OCI-LY1 (cell line): ENCODE results near the gene USP24.

Experiments
- H2AFZ ChIP-seq: fragments of 200-600 bp; sonication (generic), shearing (Covaris generic); 2 replicates; pipeline ENCODE4 v1.6.0; 2014; ENCODE audit warnings: antibody characterized with exemption, mild to moderate bottlenecking, low read length
- H3F3A ChIP-seq: fragments of 200-600 bp; sonication (generic), shearing (Covaris generic); 2 replicates; pipeline ENCODE4 v1.6.0; 2014; ENCODE audit warnings: mild to moderate bottlenecking, antibody characterized with exemption, low read length, moderate library complexity; ENCODE audit not compliant: insufficient read depth
- H3K27ac ChIP-seq: fragments of 200-600 bp; sonication (generic); 2 replicates; pipeline ENCODE4 v1.5.1; 2014; ENCODE audit warnings: low read length, mixed run types, mild to moderate bottlenecking, low read depth; ENCODE audit not compliant: poor library complexity, severe bottlenecking
- H3K27me3 ChIP-seq: fragments of 200-600 bp; sonication (generic); 2 replicates; pipeline ENCODE4 v1.6.0; 2014; ENCODE audit warnings: antibody characterized with exemption, mild to moderate bottlenecking, low read length, moderate library complexity; ENCODE audit not compliant: insufficient read depth
- H3K36me3 ChIP-seq: fragments of 200-600 bp; sonication (generic); 2 replicates; pipeline ENCODE4 v1.6.1; 2014; ENCODE audit warnings: mild to moderate bottlenecking, antibody characterized with exemption, low read length, moderate library complexity, mixed read lengths; ENCODE audit not compliant: insufficient read depth
- H3K4me1 ChIP-seq: fragments of 200-600 bp; sonication (generic); 2 replicates; pipeline ENCODE4 v1.5.1; 2014; ENCODE audit warnings: mild to moderate bottlenecking, low read length, moderate library complexity; ENCODE audit not compliant: insufficient read depth, severe bottlenecking
- H3K4me2 ChIP-seq: fragments of 200-600 bp; sonication (generic), shearing (Covaris generic); 2 replicates; pipeline ENCODE4 v1.6.1; 2014; ENCODE audit warnings: low read length
- H3K4me3 ChIP-seq: fragments of 200-600 bp; sonication (generic); 2 replicates; pipeline ENCODE4 v1.5.1; 2014; ENCODE audit warnings: low read length, low read depth, mild to moderate bottlenecking, mixed read lengths; ENCODE audit not compliant: poor library complexity, severe bottlenecking
- H3K79me2 ChIP-seq: fragments of 200-600 bp; shearing (Covaris generic); 2 replicates; pipeline ENCODE4 v1.6.1; 2016; ENCODE audit warnings: mixed run types, low read length, mixed read lengths; ENCODE audit not compliant: insufficient read depth
- H3K9ac ChIP-seq: fragments of 200-600 bp; sonication (generic), shearing (Covaris generic); 2 replicates; pipeline ENCODE4 v1.6.1; 2014; ENCODE audit warnings: mild to moderate bottlenecking, low read length, mixed read lengths
- H3K9me2 ChIP-seq: fragments of 200-600 bp; sonication (generic), shearing (Covaris generic); 2 replicates; pipeline ENCODE4 v1.6.1; 2014; ENCODE audit warnings: low read depth, mild to moderate bottlenecking, low read length, mixed read lengths
- H3K9me3 ChIP-seq: fragments of 200-600 bp; shearing (Covaris generic); 2 replicates; pipeline ENCODE4 v1.6.1; 2014; ENCODE audit warnings: low read length, mixed read lengths
- H4K20me1 ChIP-seq: fragments of 200-600 bp; sonication (generic), shearing (Covaris generic); 2 replicates; pipeline ENCODE4 v1.6.0; 2016; ENCODE audit warnings: mild to moderate bottlenecking, low read length; ENCODE audit not compliant: insufficient read depth
- CTCF ChIP-seq: fragments of 200-600 bp; sonication (generic), shearing (Covaris generic); IDR thresholded peaks from 2 replicates; pipeline ENCODE4 v1.5.1; 2017; ENCODE audit warnings: mild to moderate bottlenecking, antibody characterized with exemption, low read length, moderate library complexity, mixed read lengths
- EZH2 ChIP-seq: fragments of 200-600 bp; sonication (generic), shearing (Covaris generic); IDR thresholded peaks from 2 replicates; pipeline ENCODE4 v1.8.0; 2017; ENCODE audit warnings: borderline replicate concordance, mixed run types, mild to moderate bottlenecking, antibody characterized with exemption, low read length, moderate library complexity, mixed read lengths

The USP24 gene

DNA sequence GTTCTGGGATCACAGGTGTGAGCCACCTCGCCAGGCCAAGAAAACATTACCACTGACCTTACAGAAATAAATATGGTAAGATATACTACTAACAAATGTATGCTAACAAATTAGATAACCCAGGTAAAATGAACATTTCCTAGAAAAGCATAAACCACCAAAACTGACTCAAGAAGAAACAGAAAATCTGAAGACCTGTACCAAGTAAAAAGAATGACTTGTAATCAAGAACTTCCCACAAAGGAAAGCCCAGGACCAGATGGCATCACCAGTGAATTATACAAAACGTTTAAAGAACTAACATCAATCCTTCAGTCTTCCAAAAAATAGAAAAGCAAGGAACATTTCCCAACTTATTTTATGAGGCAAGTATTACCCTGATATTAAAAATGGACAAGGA lies 29.3 kb downstream of the USP24 start:
- Histone ChIP-seq H3K9ac (no peak overlapping the region), H2AFZ (no peak overlapping the region), H3K36me3 (no peaks in the 10 kb centered on the region), H3K9me2 (no peaks in the 10 kb centered on the region), H3K4me2 (no peak overlapping the region), H3K79me2 (peaks cover 64% of the 10 kb centered on the region), H3K27me3 (no peaks in the 10 kb centered on the region), H3F3A (no peaks in the 10 kb centered on the region), H3K9me3 (peaks cover 7% of the 10 kb centered on the region; the same call in 1 of the 2 replicates), H4K20me1 (no peaks in the 10 kb centered on the region), H3K4me3 (no peak overlapping the region), H3K4me1 (no peaks in the 10 kb centered on the region), H3K27ac (no peak overlapping the region)
- TF ChIP-seq EZH2 (no peak), CTCF (no peak)

DNA sequence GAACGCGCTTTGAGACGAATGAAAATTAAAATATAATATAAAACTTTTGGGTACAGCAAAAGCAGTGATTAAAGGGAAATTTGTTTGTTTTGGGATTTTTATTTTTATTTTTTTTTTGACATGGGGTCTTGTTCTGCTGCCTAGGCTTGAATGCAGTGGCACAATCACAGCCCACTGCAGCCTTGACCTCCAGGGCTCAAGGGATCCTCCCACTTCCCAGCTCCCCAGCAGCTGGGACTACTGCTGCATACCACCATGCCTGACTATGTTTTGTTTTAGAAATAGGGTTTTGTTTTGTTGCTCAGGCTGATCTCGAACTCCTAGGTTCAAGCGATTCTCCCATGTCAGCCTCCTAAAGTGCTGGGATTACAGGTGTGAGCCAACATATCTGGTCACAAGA lies 30.3 kb downstream of the USP24 start:
- Histone ChIP-seq H3K4me3 (no peak overlapping the region), H3K79me2 (peaks cover 64% of the 10 kb centered on the region), H3K27me3 (no peaks in the 10 kb centered on the region), H3F3A (no peaks in the 10 kb centered on the region), H4K20me1 (no peaks in the 10 kb centered on the region), H3K9me3 (peaks cover 7% of the 10 kb centered on the region; the same call in 1 of the 2 replicates), H3K36me3 (no peaks in the 10 kb centered on the region), H3K9me2 (no peaks in the 10 kb centered on the region), H2AFZ (no peak overlapping the region), H3K4me2 (no peak overlapping the region), H3K4me1 (no peaks in the 10 kb centered on the region), H3K27ac (no peak overlapping the region), H3K9ac (no peak overlapping the region)
- TF ChIP-seq CTCF, result no peak
- TF ChIP-seq EZH2, result no peak

GRCh38 chr1:55181666-55182065 lies 33.5 kb downstream of the USP24 start:
- H3K27ac ChIP-seq, result no peak overlapping the region
- TF ChIP-seq CTCF (no peak), EZH2 (no peak)
- peaks cover 40% of the 10 kb centered on the region for H3K79me2 ChIP-seq
- no peaks in the 10 kb centered on the region for H3K9me2 ChIP-seq
- H3K4me2 ChIP-seq, result no peak overlapping the region
- no peaks in the 10 kb centered on the region for H3K4me1 ChIP-seq
- peaks cover 4% of the 10 kb centered on the region; the same call in 1 of the 2 replicates for H3K36me3 ChIP-seq
- H3K9me3 ChIP-seq, result peaks cover 7% of the 10 kb centered on the region; the same call in 1 of the 2 replicates
- H3K9ac ChIP-seq, result no peak overlapping the region
- H2AFZ ChIP-seq, result no peak overlapping the region
- no peaks in the 10 kb centered on the region for H3F3A ChIP-seq
- no peaks in the 10 kb centered on the region for H4K20me1 ChIP-seq
- no peak overlapping the region for H3K4me3 ChIP-seq
- H3K27me3 ChIP-seq, result no peaks in the 10 kb centered on the region
